Right lobe of liver (tissue), 4 donors: Measurements from ENCODE around the gene ZDHHC14.

ENCODE experiments used
- CTCF ChIP-seq, 4 donors: fragments of 200-600 bp in 3 of 4; fragments of 450-650 bp in 1 of 4; IDR thresholded peaks; one replicate each; pipeline versions ENCODE4 v1.5.1 to v1.8.0; 2016 to 2022; ENCODE audit warnings: antibody characterized with exemption in 4 of 4, mild to moderate bottlenecking in 2 of 4
- POLR2A ChIP-seq: fragments of 450-650 bp; IDR thresholded peaks from one replicate; pipeline ENCODE4 v1.6.1; 2017; ENCODE audit warnings: antibody characterized with exemption, mild to moderate bottlenecking
- donor health status: DM: no; HTN: no; CAD: no.
- donor health status: DM: no; HTN: no; CAD: no.
- donor health status: DM: no; HTN: yes; CAD: no.

- TF ChIP-seq POLR2A (no peak), CTCF (IDR thresholded peaks at IDR 0.05) (no peak)
Observed at GRCh38 chr6:157631412-157631811, 250.4 kb downstream of the ZDHHC14 start.
